ENCODE measurements around the gene CHCHD3. TPM values are rescaled to one million over a fixed set of nuclear protein-coding genes. Genes with fewer than 3 reads are reported as not detected.

CHCHD3 gene
- total RNA-seq, 4 donors from 2014 or later = 33.9 to 37.2 (median 35.8) TPM

- Histone ChIP-seq H3K27me3 (no peaks in the 10 kb centered on the region), H3K4me3 (no peak overlapping the region), H3K36me3 (no peaks in the 10 kb centered on the region), H3K4me1 (no peaks in the 10 kb centered on the region), H3K27ac (no peak overlapping the region), H3K9me3 (peaks cover 4% of the 10 kb centered on the region)
- no peak for TF ChIP-seq CTCF (IDR thresholded peaks at IDR 0.05)
- TF ChIP-seq POLR2A (IDR thresholded peaks at IDR 0.05) = no peak
- TF ChIP-seq POLR2AphosphoS5 (IDR thresholded peaks at IDR 0.05) = no peak
- DNase-seq (ENCODE audit: low spot score in 2 of 2) = no peak
- 95% methylated on average over 4 of the region's 4 CpGs for WGBS
These were observed 219.8 kb downstream of the CHCHD3 start for GRCh38 chr7:132861940-132862554.

GRCh38 chr7:132861424-132861823, 220.5 kb downstream of the CHCHD3 start:
- H3K4me3 ChIP-seq = no peak overlapping the region
- no peak for DNase-seq (ENCODE audit: low spot score in 2 of 2)
- no peaks in the 10 kb centered on the region for H3K27me3 ChIP-seq
- H3K36me3 ChIP-seq = no peaks in the 10 kb centered on the region
- no peak overlapping the region for H3K27ac ChIP-seq
- H3K4me1 ChIP-seq = no peaks in the 10 kb centered on the region
- H3K9me3 ChIP-seq = peaks cover 4% of the 10 kb centered on the region
- TF ChIP-seq EP300 (IDR thresholded peaks at IDR 0.05) = no peak
- no peak for TF ChIP-seq CTCF (IDR thresholded peaks at IDR 0.05)
- WGBS = 83% methylated on average over 3 of the region's 3 CpGs

GRCh38 chr7:132859199-132859598, 222.7 kb downstream of the CHCHD3 start:
- Histone ChIP-seq H3K4me1 (no peaks in the 10 kb centered on the region), H3K9me3 (peaks cover 4% of the 10 kb centered on the region), H3K36me3 (no peaks in the 10 kb centered on the region), H3K4me3 (no peak overlapping the region), H3K27ac (no peak overlapping the region), H3K27me3 (no peaks in the 10 kb centered on the region)
- WGBS = 55% methylated on average over 1 of the region's 1 CpG
- no peak for DNase-seq (ENCODE audit: low spot score in 2 of 2)
- TF ChIP-seq POLR2A (IDR thresholded peaks at IDR 0.05) (no peak), CTCF (IDR thresholded peaks at IDR 0.05) (no peak), EP300 (IDR thresholded peaks at IDR 0.05) (no peak), POLR2AphosphoS5 (IDR thresholded peaks at IDR 0.05) (no peak)

GRCh38 chr7:132858760-132859159, 223.1 kb downstream of the CHCHD3 start:
- TF ChIP-seq POLR2A (IDR thresholded peaks at IDR 0.05) (no peak), CTCF (IDR thresholded peaks at IDR 0.05) (no peak), POLR2AphosphoS5 (IDR thresholded peaks at IDR 0.05) (no peak), EP300 (IDR thresholded peaks at IDR 0.05) (no peak)
- H3K4me1 ChIP-seq = no peaks in the 10 kb centered on the region
- no peak overlapping the region for H3K4me3 ChIP-seq
- H3K27ac ChIP-seq = no peak overlapping the region
- WGBS = 95% methylated on average over 4 of the region's 4 CpGs
- peaks cover 4% of the 10 kb centered on the region for H3K9me3 ChIP-seq
- no peaks in the 10 kb centered on the region for H3K27me3 ChIP-seq
- DNase-seq (ENCODE audit: low spot score in 2 of 2) = no peak
- no peaks in the 10 kb centered on the region for H3K36me3 ChIP-seq

GRCh38 chr7:132858251-132858650, 223.6 kb downstream of the CHCHD3 start:
- Histone ChIP-seq H3K9me3 (peaks cover under 1% of the 10 kb centered on the region), H3K4me3 (no peak overlapping the region), H3K27me3 (no peaks in the 10 kb centered on the region), H3K36me3 (no peaks in the 10 kb centered on the region), H3K4me1 (no peaks in the 10 kb centered on the region), H3K27ac (no peak overlapping the region)
- DNase-seq (ENCODE audit: low spot score in 2 of 2) = no peak
- WGBS = 83% methylated on average over 2 of the region's 2 CpGs
- no peak for TF ChIP-seq EP300 (IDR thresholded peaks at IDR 0.05)
- no peak for TF ChIP-seq POLR2AphosphoS5 (IDR thresholded peaks at IDR 0.05)
- no peak for TF ChIP-seq CTCF (IDR thresholded peaks at IDR 0.05)
- TF ChIP-seq POLR2A (IDR thresholded peaks at IDR 0.05) = no peak
